Fibroblast of lung (primary cell): Measurements from ENCODE around the gene C3orf33.

Experiments
- CTCF ChIP-seq, 2 donors: IDR thresholded peaks in 1 of 2; conservative IDR thresholded peaks in 1 of 2; 1 replicate in 1 of 2; 2 replicates in 1 of 2; pipeline ENCODE4 v1.5.1; 2011 to 2012; ENCODE audit warnings: low read length in 2 of 2, control low read depth in 1 of 2, inconsistent platforms in 1 of 2, low read depth in 1 of 2, mild to moderate bottlenecking in 1 of 2
- EZH2 ChIP-seq: IDR thresholded peaks from 2 replicates; pipeline ENCODE4 v1.5.1; 2012; ENCODE audit warnings: low read length, control low read depth, mild to moderate bottlenecking; ENCODE audit errors: missing control alignments

GRCh38 chr3:155738580-155739076 lies 67.5 kb downstream of the C3orf33 start:
- TF ChIP-seq EZH2, result no peak
- no peak for TF ChIP-seq CTCF (conservative IDR thresholded peaks at IDR 0.05 in 1 of 2, IDR thresholded peaks at IDR 0.05 in 1 of 2; ENCODE audit: low read depth in 1 of 2, low read length in 2 of 2)
